Sciatic nerve (tissue), 2 donors: ENCODE measurements around the gene MS4A6A. TPM values are rescaled to one million over a fixed set of nuclear protein-coding genes. Genes with fewer than 3 reads are reported as not detected.
"Not testable (repeated sequence)": the region's sequence is repeated elsewhere in the genome, so short reads cannot be mapped to it uniquely, and the experiment has no call there.

Experiments
- ATAC-seq: fragments of 200-7000 bp; cut with Tn5 transposase; one replicate; pipeline ENCODE4 v1.9.1; 2020; ENCODE audit warnings: mild to moderate bottlenecking, moderate library complexity
- DNase-seq: peaks from one replicate; pipeline ENCODE4 v3.0.0-alpha.2; 2020; ENCODE audit warnings: low spot score
- intact Hi-C: fragments of 100-400 bp; cut with DNase I; formaldehyde crosslinking; loops from one replicate; pipeline ENCODE4 v1.14.2; 2022
- total RNA-seq: library from RNA; stranded (reverse); fragmentation: NEBNext Ultra II Directional; extraction: Animal tissue kit (Norgen Biotek cat#: 25700); gene quantifications from one replicate; pipeline ENCODE4 v1.2.1, GENCODE V29; 2021
- donor health status: DM: no; HTN: no; CAD: no.
- donor health status: DM: no; HTN: no; CAD: no.

The MS4A6A gene
- 87.6 TPM for total RNA-seq

- ATAC-seq = peak; percentile 40
- DNase-seq = no peak
- intact Hi-C loops = no loop called here
Observed at GRCh38 chr11:60182541-60183330, at the start of gene MS4A6A. Gene MS4A6A (minus strand): TSS chr11:60183083. CDS start chr11:60181727, 1,356 bp downstream.

GRCh38 chr11:60230681-60231080, 47.8 kb upstream of the MS4A6A start:
- ATAC-seq = no peak
- intact Hi-C loops = no loop called here
- no peak for DNase-seq

- ATAC-seq (no peak), DNase-seq (no peak)
- intact Hi-C loops = no loop called here
Observed at GRCh38 chr11:60222141-60222540, 39.3 kb upstream of the MS4A6A start.

- intact Hi-C loops = no loop called here
- ATAC-seq (no peak), DNase-seq (no peak)
Observed at GRCh38 chr11:60221692-60222091, 38.8 kb upstream of the MS4A6A start.

GRCh38 chr11:60221181-60221580, 38.3 kb upstream of the MS4A6A start:
- intact Hi-C loops = no loop called here
- ATAC-seq (no peak), DNase-seq (no peak)

- ATAC-seq = no peak
- intact Hi-C loops = no loop called here
- no peak for DNase-seq
Observed at GRCh38 chr11:60214386-60214785, 31.5 kb upstream of the MS4A6A start.

- ATAC-seq (no peak), DNase-seq (no peak)
- intact Hi-C loops = no loop called here
Observed at GRCh38 chr11:60211206-60211605, 28.3 kb upstream of the MS4A6A start.

- ATAC-seq (no peak), DNase-seq (no peak)
- intact Hi-C loops = no loop called here
Observed at GRCh38 chr11:60209977-60210376, 27.1 kb upstream of the MS4A6A start.

- ATAC-seq (no peak), DNase-seq (no peak)
- intact Hi-C loops = no loop called here
Observed at GRCh38 chr11:60208951-60209350, 26.1 kb upstream of the MS4A6A start.

- ATAC-seq = no peak
- no peak for DNase-seq
Observed at GRCh38 chr11:60208146-60208895, 25.4 kb upstream of the MS4A6A start.

GRCh38 chr11:60206616-60207015, 23.7 kb upstream of the MS4A6A start:
- DNase-seq = no peak
- intact Hi-C loops = no loop called here

More at GRCh38 chr11:60208146-60208895, 25.4 kb upstream of the MS4A6A start:
- intact Hi-C loops = no loop called here

GRCh38 chr11:60204922-60205321, 22.0 kb upstream of the MS4A6A start:
- ATAC-seq (no peak), DNase-seq (no peak)
- intact Hi-C loops = no loop called here

More at GRCh38 chr11:60206616-60207015, 23.7 kb upstream of the MS4A6A start:
- no peak for ATAC-seq

- DNase-seq, ATAC-seq, intact Hi-C loops: not testable (repeated sequence)
Observed at GRCh38 chr11:60201334-60201733, 18.5 kb upstream of the MS4A6A start.

- intact Hi-C loops = no loop called here
- no peak for ATAC-seq
- no peak for DNase-seq
Observed at GRCh38 chr11:60197442-60197841, 14.6 kb upstream of the MS4A6A start.

- ATAC-seq = no peak
- intact Hi-C loops = no loop called here
- DNase-seq = no peak
Observed at GRCh38 chr11:60195923-60196368, 13.1 kb upstream of the MS4A6A start.

- intact Hi-C loops = no loop called here
- ATAC-seq (no peak), DNase-seq (no peak)
Observed at GRCh38 chr11:60194511-60194910, 11.6 kb upstream of the MS4A6A start.

- intact Hi-C loops = no loop called here
- DNase-seq (no peak), ATAC-seq (no peak)
Observed at GRCh38 chr11:60193687-60194433, 11.0 kb upstream of the MS4A6A start.

GRCh38 chr11:60192564-60192963, 9.7 kb upstream of the MS4A6A start:
- ATAC-seq, intact Hi-C loops, DNase-seq: not testable (repeated sequence)

GRCh38 chr11:60188481-60188880, 5.6 kb upstream of the MS4A6A start:
- ATAC-seq, DNase-seq, intact Hi-C loops: not testable (repeated sequence)
